Sigmoid colon (tissue), 3 donors: Measurements from ENCODE around the gene SDCCAG8.

Experiments used
- POLR2A ChIP-seq, 2 donors: fragments of 450-650 bp; IDR thresholded peaks; one replicate each; pipeline ENCODE4 v1.6.1; 2016; ENCODE audit warnings: antibody characterized with exemption in 2 of 2, mild to moderate bottlenecking in 2 of 2, moderate library complexity in 2 of 2
- TF ChIP-seq, protein P1 (sequence below), 4 experiments: fragments of 450-650 bp in 3 of 4; fragments of 200-600 bp in 1 of 4; IDR thresholded peaks; one replicate each; pipeline ENCODE4 v1.5.1; 2016 to 2019; ENCODE audit warnings: antibody characterized with exemption in 4 of 4, mild to moderate bottlenecking in 3 of 4, moderate library complexity in 2 of 4

DNA sequence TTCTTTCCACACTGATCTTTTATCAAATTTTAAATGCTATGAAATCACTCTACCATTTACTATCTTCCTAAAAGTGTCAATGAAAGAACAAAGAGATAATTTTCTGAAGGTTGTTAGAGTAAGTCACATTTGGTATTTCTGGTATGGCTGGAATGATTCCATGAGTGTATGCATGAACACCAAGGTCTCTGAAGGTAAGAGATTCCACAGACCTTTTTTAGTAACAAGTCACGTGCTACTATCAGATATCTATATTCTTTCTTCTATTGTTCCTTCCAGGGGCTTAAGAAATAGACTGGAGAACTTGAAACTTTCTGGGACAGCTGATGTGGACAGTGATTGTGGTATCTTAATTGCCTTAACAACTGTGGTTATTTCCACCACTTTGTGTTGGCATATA lies 265.0 kb downstream of the SDCCAG8 start:
- TF ChIP-seq, protein P1, sequence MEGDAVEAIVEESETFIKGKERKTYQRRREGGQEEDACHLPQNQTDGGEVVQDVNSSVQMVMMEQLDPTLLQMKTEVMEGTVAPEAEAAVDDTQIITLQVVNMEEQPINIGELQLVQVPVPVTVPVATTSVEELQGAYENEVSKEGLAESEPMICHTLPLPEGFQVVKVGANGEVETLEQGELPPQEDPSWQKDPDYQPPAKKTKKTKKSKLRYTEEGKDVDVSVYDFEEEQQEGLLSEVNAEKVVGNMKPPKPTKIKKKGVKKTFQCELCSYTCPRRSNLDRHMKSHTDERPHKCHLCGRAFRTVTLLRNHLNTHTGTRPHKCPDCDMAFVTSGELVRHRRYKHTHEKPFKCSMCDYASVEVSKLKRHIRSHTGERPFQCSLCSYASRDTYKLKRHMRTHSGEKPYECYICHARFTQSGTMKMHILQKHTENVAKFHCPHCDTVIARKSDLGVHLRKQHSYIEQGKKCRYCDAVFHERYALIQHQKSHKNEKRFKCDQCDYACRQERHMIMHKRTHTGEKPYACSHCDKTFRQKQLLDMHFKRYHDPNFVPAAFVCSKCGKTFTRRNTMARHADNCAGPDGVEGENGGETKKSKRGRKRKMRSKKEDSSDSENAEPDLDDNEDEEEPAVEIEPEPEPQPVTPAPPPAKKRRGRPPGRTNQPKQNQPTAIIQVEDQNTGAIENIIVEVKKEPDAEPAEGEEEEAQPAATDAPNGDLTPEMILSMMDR (IDR thresholded peaks at IDR 0.05), result no peak
- TF ChIP-seq POLR2A (IDR thresholded peaks at IDR 0.05), result no peak
